ENCODE data around the gene ELFN1. TPM values are rescaled to one million over a fixed set of nuclear protein-coding genes. Genes with fewer than 3 reads are reported as not detected.
A peak's percentile ranks its signal among the peaks of the same experiment; 100 is the strongest.

Gene ELFN1
- total and polyA plus RNA-seq, 2 donors from 2014 or later = 3.5 to 3.8 TPM

GRCh38 chr7:1654738-1655475 is 15.2 kb upstream of the ELFN1 start:
- H3K27ac ChIP-seq (ENCODE audit: low read depth in 2 of 2, low read length in 2 of 2) = no peak overlapping the region
- H3K27me3 ChIP-seq (ENCODE audit: control insufficient read depth, insufficient read depth, low read length) = no peaks in the 10 kb centered on the region
- intact Hi-C loops (cut with DNase I) = no loop called here
- no peak overlapping the region for H3K4me3 ChIP-seq (ENCODE audit: low read length in 3 of 3)
- no peaks in the 10 kb centered on the region for H3K36me3 ChIP-seq (ENCODE audit: control insufficient read depth in 2 of 3, insufficient read depth in 3 of 3, low read length in 3 of 3)
- no peaks in the 10 kb centered on the region for H3K4me1 ChIP-seq (ENCODE audit: control insufficient read depth in 2 of 3, insufficient read depth in 2 of 3, low read depth in 1 of 3, low read length in 3 of 3)
- FAIRE-seq (no peak), DNase-seq (peak in 1 of 5 donors; percentile 30)
- H3K9me3 ChIP-seq (ENCODE audit: control insufficient read depth in 2 of 3, insufficient read depth in 1 of 3, low read length in 3 of 3) = no peaks in the 10 kb centered on the region
- TF ChIP-seq CTCF (IDR thresholded peaks at IDR 0.05; ENCODE audit: borderline replicate concordance, extremely low read depth, insufficient read depth) = no peak
- H3K9ac ChIP-seq (ENCODE audit: low read length in 3 of 3) = no peak overlapping the region

GRCh38 chr7:1659696-1660095 is 10.4 kb upstream of the ELFN1 start:
- Histone ChIP-seq H3K36me3 (ENCODE audit: control insufficient read depth in 2 of 3, insufficient read depth in 3 of 3, low read length in 3 of 3) (no peaks in the 10 kb centered on the region), H3K4me1 (ENCODE audit: control insufficient read depth in 2 of 3, insufficient read depth in 2 of 3, low read depth in 1 of 3, low read length in 3 of 3) (peaks cover 0 to 4% (median 0%) of the 10 kb centered on the region in 3 donors), H3K27me3 (ENCODE audit: control insufficient read depth, insufficient read depth, low read length) (no peaks in the 10 kb centered on the region), H3K4me3 (ENCODE audit: low read length in 3 of 3) (no peak overlapping the region), H3K9ac (ENCODE audit: low read length in 3 of 3) (no peak overlapping the region), H3K27ac (ENCODE audit: low read depth in 2 of 2, low read length in 2 of 2) (no peak overlapping the region), H3K9me3 (ENCODE audit: control insufficient read depth in 2 of 3, insufficient read depth in 1 of 3, low read length in 3 of 3) (no peaks in the 10 kb centered on the region)
- no peak for TF ChIP-seq CTCF (IDR thresholded peaks at IDR 0.05; ENCODE audit: borderline replicate concordance, extremely low read depth, insufficient read depth)
- intact Hi-C loops (cut with DNase I) = no loop called here
- peak in 1 of 5 donors; percentile 2 for DNase-seq
- FAIRE-seq = no peak

GRCh38 chr7:1661461-1661860 is 8.6 kb upstream of the ELFN1 start:
- DNase-seq (no peak), FAIRE-seq (no peak)
- TF ChIP-seq CTCF (IDR thresholded peaks at IDR 0.05; ENCODE audit: borderline replicate concordance, extremely low read depth, insufficient read depth) = no peak
- Histone ChIP-seq H3K4me1 (ENCODE audit: control insufficient read depth in 2 of 3, insufficient read depth in 2 of 3, low read depth in 1 of 3, low read length in 3 of 3) (peaks cover 0 to 4% (median 0%) of the 10 kb centered on the region in 3 donors), H3K9me3 (ENCODE audit: control insufficient read depth in 2 of 3, insufficient read depth in 1 of 3, low read length in 3 of 3) (no peaks in the 10 kb centered on the region), H3K27ac (ENCODE audit: low read depth in 2 of 2, low read length in 2 of 2) (no peak overlapping the region), H3K36me3 (ENCODE audit: control insufficient read depth in 2 of 3, insufficient read depth in 3 of 3, low read length in 3 of 3) (no peaks in the 10 kb centered on the region), H3K27me3 (ENCODE audit: control insufficient read depth, insufficient read depth, low read length) (no peaks in the 10 kb centered on the region), H3K9ac (ENCODE audit: low read length in 3 of 3) (no peak overlapping the region), H3K4me3 (ENCODE audit: low read length in 3 of 3) (no peak overlapping the region)
- intact Hi-C loops (cut with DNase I) = no loop called here

All from kidney (tissue), 14 donors.